Esophagus squamous epithelium (tissue), 5 donors: ENCODE measurements around the gene PSMC4. TPM values are rescaled to one million over a fixed set of nuclear protein-coding genes. Genes with fewer than 3 reads are reported as not detected.

ENCODE experiments used
- DNase-seq: peaks from one replicate; lab custom pipeline; 2025; lab: John Stamatoyannopoulos, UW
- H3K27ac ChIP-seq, 4 donors: fragments of 200-600 bp; sonication (generic); one replicate each; pipeline ENCODE4 v1.5.1; 2016 to 2019; ENCODE audit warnings: mild to moderate bottlenecking in 1 of 4
- H3K27me3 ChIP-seq, 4 donors: fragments of 200-600 bp; sonication (generic); 1 replicate in 3 of 4; 2 replicates in 1 of 4; pipeline versions ENCODE4 v1.5.1 to v1.6.0; 2017 to 2021; ENCODE audit warnings: antibody characterized with exemption in 1 of 4
- H3K36me3 ChIP-seq, 3 donors: fragments of 200-600 bp; sonication (generic); one replicate each; pipeline ENCODE4 v1.5.1; 2016 to 2019
- H3K4me1 ChIP-seq, 3 donors: fragments of 200-600 bp; sonication (generic); one replicate each; pipeline ENCODE4 v1.5.1; 2017 to 2019
- H3K4me3 ChIP-seq, 4 donors: fragments of 200-600 bp; sonication (generic); 1 replicate in 3 of 4; 2 replicates in 1 of 4; pipeline ENCODE4 v1.5.1; 2016 to 2019; ENCODE audit warnings: mild to moderate bottlenecking in 2 of 4, moderate library complexity in 1 of 4
- H3K9me3 ChIP-seq, 3 donors: fragments of 200-600 bp; sonication (generic); one replicate each; pipeline ENCODE4 v1.5.1; 2016 to 2019
- POLR2A ChIP-seq, 4 donors: fragments of 450-650 bp; IDR thresholded peaks; one replicate each; pipeline ENCODE4 v1.6.1; 2017; ENCODE audit warnings: antibody characterized with exemption in 4 of 4, mild to moderate bottlenecking in 4 of 4, moderate library complexity in 3 of 4
- WGBS, 2 donors: methylation state at CpG; one replicate each; pipeline ENCODE4 v1.1.5; 2018; 5-methylcytosine and 5-hydroxymethylcytosine counted together
- intact Hi-C: fragments of 100-400 bp; cut with DNase I; formaldehyde crosslinking; loops from one replicate; pipeline ENCODE4 v1.15.0; 2022
- total RNA-seq, 4 donors: library from RNA; depleted of rRNA; stranded (reverse); fragments of >200 nt; gene quantifications; one replicate each; pipeline ENCODE4 v1.1.0, GENCODE V29; 2016
- TF ChIP-seq, protein P1 (sequence below), 6 experiments: fragments of 450-650 bp in 4 of 6; fragments of 200-600 bp in 2 of 6; sonication (generic) in 2 of 6; IDR thresholded peaks; one replicate each; pipeline ENCODE4 v1.5.1; 2016 to 2019; ENCODE audit warnings: antibody characterized with exemption in 6 of 6, mild to moderate bottlenecking in 4 of 6, moderate library complexity in 4 of 6
- donor health status: DM: yes; HTN: yes; CAD: no.

Gene PSMC4
- total RNA-seq, 4 donors from 2014 or later = 80.1 to 112 (median 94.8) TPM

DNA sequence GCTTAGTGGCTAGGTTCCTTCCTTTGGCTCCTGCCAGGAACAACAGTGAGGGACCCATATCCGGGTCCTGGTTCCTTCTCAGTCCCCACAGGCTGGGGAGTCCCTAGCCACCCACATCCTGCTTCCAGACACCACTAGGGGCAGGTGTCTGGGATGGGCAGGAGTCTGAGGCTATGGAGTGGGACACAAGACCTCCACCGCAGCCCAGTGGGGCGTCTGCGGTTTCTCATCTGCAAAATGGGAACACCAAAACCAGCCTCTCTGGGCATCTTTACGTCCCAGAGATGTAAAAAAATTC is 35.7 kb upstream of the PSMC4 start:
- Histone ChIP-seq H3K9me3 (peaks cover 0 to 2% (median 0%) of the 10 kb centered on the region in 3 donors), H3K27ac (no peak overlapping the region), H3K4me3 (no peak overlapping the region), H3K4me1 (peaks cover 0 to 6% (median 0%) of the 10 kb centered on the region in 3 donors), H3K36me3 (no peaks in the 10 kb centered on the region), H3K27me3 (peaks cover 0 to 19% (median 0%) of the 10 kb centered on the region in 4 donors)
- intact Hi-C loops = no loop called here
- DNase-seq = no peak
- TF ChIP-seq, protein P1, sequence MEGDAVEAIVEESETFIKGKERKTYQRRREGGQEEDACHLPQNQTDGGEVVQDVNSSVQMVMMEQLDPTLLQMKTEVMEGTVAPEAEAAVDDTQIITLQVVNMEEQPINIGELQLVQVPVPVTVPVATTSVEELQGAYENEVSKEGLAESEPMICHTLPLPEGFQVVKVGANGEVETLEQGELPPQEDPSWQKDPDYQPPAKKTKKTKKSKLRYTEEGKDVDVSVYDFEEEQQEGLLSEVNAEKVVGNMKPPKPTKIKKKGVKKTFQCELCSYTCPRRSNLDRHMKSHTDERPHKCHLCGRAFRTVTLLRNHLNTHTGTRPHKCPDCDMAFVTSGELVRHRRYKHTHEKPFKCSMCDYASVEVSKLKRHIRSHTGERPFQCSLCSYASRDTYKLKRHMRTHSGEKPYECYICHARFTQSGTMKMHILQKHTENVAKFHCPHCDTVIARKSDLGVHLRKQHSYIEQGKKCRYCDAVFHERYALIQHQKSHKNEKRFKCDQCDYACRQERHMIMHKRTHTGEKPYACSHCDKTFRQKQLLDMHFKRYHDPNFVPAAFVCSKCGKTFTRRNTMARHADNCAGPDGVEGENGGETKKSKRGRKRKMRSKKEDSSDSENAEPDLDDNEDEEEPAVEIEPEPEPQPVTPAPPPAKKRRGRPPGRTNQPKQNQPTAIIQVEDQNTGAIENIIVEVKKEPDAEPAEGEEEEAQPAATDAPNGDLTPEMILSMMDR (IDR thresholded peaks at IDR 0.05) = no peak
- TF ChIP-seq POLR2A (IDR thresholded peaks at IDR 0.05) = no peak
- WGBS, 2 donors = 67 to 89% methylated on average over 1 to 5 of the region's 5 CpGs

DNA sequence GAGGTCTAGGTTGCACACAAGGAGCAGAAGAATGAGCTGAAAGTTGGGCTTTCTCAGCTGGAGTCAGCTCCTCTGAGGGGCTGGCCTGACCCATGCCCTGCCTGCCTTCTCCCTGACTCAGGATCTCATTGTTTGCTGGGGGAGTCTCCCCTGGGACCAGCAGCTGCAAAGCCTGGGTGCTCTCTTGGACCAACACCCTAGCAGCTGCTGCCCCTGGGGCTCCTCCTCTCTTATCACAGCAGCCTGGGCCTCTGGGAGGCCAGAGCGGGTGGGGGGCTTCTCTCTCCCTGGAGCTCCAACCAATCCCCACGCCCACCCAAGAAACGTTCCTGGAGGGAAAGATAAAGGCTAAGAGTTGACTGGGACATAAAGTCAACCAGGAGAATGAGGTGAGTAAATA is 34.9 kb upstream of the PSMC4 start:
- DNase-seq = no peak
- Histone ChIP-seq H3K27me3 (peaks cover 0 to 19% (median 0%) of the 10 kb centered on the region in 4 donors), H3K4me3 (no peak overlapping the region), H3K4me1 (peaks cover 0 to 9% (median 1%) of the 10 kb centered on the region in 3 donors), H3K27ac (no peak overlapping the region), H3K36me3 (no peaks in the 10 kb centered on the region), H3K9me3 (peaks cover 0 to 8% (median 0%) of the 10 kb centered on the region in 3 donors)
- TF ChIP-seq POLR2A (IDR thresholded peaks at IDR 0.05) = no peak
- TF ChIP-seq, protein P1 (IDR thresholded peaks at IDR 0.05) = no peak
- intact Hi-C loops = no loop called here
- WGBS, 2 donors = 30% methylated on average over 2 of the region's 3 CpGs; no CpG with 5 or more reads in 1 of the 2 donors

DNA sequence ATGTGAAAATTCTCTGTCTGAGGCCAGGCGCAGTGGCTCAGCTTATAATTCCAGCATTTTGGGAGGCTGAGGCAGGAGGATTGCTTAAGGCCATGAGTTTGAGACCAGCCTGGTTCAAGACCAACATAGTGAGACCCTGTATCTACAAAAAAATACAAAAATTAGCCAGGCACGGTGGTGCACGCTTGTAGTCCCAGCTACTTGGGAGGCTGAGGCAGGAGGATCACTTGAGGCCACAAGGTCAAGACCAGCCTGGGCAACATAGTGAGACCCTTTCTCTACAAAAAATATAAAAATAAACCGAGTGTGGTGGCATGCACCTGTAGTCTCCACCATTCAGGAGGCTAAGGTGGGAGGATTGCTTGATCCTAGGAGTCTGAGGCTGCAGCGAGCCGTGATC is 34.3 kb upstream of the PSMC4 start:
- H3K36me3 ChIP-seq = no peaks in the 10 kb centered on the region
- no peak for DNase-seq
- peaks cover 0 to 12% (median 4%) of the 10 kb centered on the region in 3 donors for H3K4me1 ChIP-seq
- TF ChIP-seq, protein P1 (IDR thresholded peaks at IDR 0.05) = no peak
- TF ChIP-seq POLR2A (IDR thresholded peaks at IDR 0.05) = no peak
- peaks cover 0 to 19% (median 0%) of the 10 kb centered on the region in 4 donors for H3K27me3 ChIP-seq
- 92% methylated on average over 6 of the region's 6 CpGs for WGBS, 2 donors
- no peak overlapping the region for H3K4me3 ChIP-seq
- H3K27ac ChIP-seq = no peak overlapping the region
- peaks cover 0 to 8% (median 0%) of the 10 kb centered on the region in 3 donors for H3K9me3 ChIP-seq
- intact Hi-C loops = no loop called here

DNA sequence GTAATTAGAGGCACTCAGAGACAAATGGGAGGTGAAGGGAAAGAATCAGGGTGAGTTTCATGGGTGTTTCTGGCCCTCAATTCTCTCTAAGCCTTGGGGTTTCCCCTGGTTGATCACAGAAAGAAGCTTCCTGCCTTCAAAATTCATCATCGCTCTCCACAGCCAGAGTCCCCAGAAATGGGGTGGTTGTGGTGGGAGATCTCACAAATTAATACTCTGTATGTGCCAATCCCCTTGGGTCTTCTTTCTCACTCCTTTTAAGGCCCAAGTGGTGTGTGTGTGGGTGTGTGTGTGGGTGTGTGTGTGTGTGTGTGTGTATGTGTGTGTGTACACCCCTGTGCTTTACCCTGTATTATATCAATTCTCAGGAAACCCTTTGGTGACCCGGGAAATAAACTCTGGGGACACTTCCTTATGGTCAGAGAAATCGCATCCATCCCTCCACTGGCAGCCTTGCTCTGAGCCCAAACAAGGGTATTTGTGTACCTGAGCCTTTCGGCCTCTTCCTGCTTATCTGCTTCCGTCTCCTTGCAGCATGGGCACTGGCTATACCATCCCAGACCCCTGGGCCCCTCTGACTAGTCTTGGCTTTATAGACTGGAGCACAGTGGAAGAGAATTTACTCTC is 33.8 kb upstream of the PSMC4 start:
- no peak for DNase-seq
- intact Hi-C loops = no loop called here
- Histone ChIP-seq H3K36me3 (no peaks in the 10 kb centered on the region), H3K4me3 (no peak overlapping the region), H3K27me3 (peaks cover 0 to 19% (median 0%) of the 10 kb centered on the region in 4 donors), H3K4me1 (peaks cover 0 to 13% (median 4%) of the 10 kb centered on the region in 3 donors), H3K27ac (no peak overlapping the region), H3K9me3 (peaks cover 0 to 8% (median 0%) of the 10 kb centered on the region in 3 donors)
- 71 to 76% methylated on average over 5 of the region's 5 CpGs for WGBS, 2 donors
- TF ChIP-seq, protein P1 (IDR thresholded peaks at IDR 0.05) = no peak
- no peak for TF ChIP-seq POLR2A (IDR thresholded peaks at IDR 0.05)

DNA sequence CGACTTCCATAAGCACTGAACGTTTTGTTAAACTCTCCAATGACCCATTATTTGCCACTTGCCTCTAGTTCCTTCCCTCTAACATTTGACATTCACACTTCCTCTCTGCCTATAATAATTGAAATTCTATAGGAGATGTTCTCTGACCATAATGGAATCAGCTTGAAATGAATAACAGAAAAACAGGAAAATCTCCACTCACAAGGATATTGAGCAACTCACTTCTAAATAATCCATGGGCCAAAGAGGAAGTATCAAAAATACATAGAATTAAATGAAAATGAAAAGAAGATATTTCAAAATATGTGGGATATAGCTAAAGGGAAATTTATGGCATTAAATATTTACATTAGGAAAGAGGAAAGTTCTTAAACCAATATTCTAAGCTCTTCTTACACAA is 33.2 kb upstream of the PSMC4 start:
- peaks cover 0 to 8% (median 0%) of the 10 kb centered on the region in 3 donors for H3K9me3 ChIP-seq
- H3K27ac ChIP-seq = no peak overlapping the region
- no peaks in the 10 kb centered on the region for H3K36me3 ChIP-seq
- TF ChIP-seq, protein P1 (IDR thresholded peaks at IDR 0.05) = no peak
- no peak for TF ChIP-seq POLR2A (IDR thresholded peaks at IDR 0.05)
- no peak for DNase-seq
- H3K4me3 ChIP-seq = no peak overlapping the region
- peaks cover 0 to 19% (median 0%) of the 10 kb centered on the region in 4 donors for H3K27me3 ChIP-seq
- intact Hi-C loops = no loop called here
- peaks cover 0 to 16% (median 4%) of the 10 kb centered on the region in 3 donors for H3K4me1 ChIP-seq
- 42 to 50% methylated on average over 2 of the region's 2 CpGs for whole genome bisulfite sequencing, 2 donors
